OCI-LY3 (cell line): ENCODE measurements around the gene CTNNA1.

Source experiments
- EZH2phosphoT487 ChIP-seq: fragments of 200-600 bp; shearing (Covaris generic); IDR thresholded peaks from 2 replicates; pipeline ENCODE4 v1.6.1; 2018; ENCODE audit warnings: antibody characterized with exemption, mixed run types, low read depth
- TF ChIP-seq, protein P1 (sequence below): fragments of 200-600, 300-600 bp; sonication (generic); IDR thresholded peaks from 2 replicates; pipeline ENCODE4 v1.5.1; 2014; ENCODE audit warnings: antibody characterized with exemption, low read length, low read depth

DNA sequence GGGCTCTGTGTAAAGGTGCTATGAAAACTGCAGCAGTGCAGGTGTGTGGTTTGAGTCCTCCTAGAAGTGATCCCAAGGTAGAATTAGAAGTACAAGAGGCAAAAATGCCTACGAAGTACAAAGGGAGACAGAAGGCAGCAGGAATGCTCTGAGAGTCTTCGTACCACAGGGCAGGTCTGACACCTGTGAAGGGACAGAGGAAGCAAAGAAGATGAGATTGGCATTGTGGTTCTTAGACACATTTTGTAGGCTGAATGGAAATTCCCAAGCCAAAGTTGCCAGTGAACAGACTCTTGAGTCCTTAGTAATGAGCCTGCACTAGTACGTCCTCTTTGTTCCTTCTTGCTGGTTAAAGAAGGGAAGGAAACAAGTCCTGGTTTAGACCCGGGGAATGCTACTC, 123.6 kb downstream of the CTNNA1 start:
- TF ChIP-seq, protein P1, sequence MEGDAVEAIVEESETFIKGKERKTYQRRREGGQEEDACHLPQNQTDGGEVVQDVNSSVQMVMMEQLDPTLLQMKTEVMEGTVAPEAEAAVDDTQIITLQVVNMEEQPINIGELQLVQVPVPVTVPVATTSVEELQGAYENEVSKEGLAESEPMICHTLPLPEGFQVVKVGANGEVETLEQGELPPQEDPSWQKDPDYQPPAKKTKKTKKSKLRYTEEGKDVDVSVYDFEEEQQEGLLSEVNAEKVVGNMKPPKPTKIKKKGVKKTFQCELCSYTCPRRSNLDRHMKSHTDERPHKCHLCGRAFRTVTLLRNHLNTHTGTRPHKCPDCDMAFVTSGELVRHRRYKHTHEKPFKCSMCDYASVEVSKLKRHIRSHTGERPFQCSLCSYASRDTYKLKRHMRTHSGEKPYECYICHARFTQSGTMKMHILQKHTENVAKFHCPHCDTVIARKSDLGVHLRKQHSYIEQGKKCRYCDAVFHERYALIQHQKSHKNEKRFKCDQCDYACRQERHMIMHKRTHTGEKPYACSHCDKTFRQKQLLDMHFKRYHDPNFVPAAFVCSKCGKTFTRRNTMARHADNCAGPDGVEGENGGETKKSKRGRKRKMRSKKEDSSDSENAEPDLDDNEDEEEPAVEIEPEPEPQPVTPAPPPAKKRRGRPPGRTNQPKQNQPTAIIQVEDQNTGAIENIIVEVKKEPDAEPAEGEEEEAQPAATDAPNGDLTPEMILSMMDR: no peak
- TF ChIP-seq EZH2phosphoT487: no peak
